LNCaP clone FGC (cell line): Measurements from ENCODE around the gene KLHL18.

ENCODE experiments used
- DNase-seq: peaks from one replicate; pipeline ENCODE4 v3.0.0-alpha.2; 2011; ENCODE audit warnings: low read depth
- H3K4me3 ChIP-seq: 2 replicates; pipeline ENCODE4 v1.5.1; 2011; ENCODE audit warnings: mild to moderate bottlenecking, low read depth, low read length, control low read depth
- CTCF ChIP-seq: IDR thresholded peaks from 2 replicates; pipeline ENCODE4 v1.5.1; 2012; ENCODE audit warnings: mild to moderate bottlenecking; ENCODE audit not compliant: control insufficient read depth, insufficient read depth; ENCODE audit errors: extremely low read depth

KLHL18 gene

GRCh38 chr3:47343471-47343971, 60.8 kb downstream of the KLHL18 start:
- no peak for DNase-seq
- no peak for TF ChIP-seq CTCF
- H3K4me3 ChIP-seq, result no peak overlapping the region

GRCh38 chr3:47344971-47345370, 62.2 kb downstream of the KLHL18 start:
- no peak for DNase-seq
- no peak for TF ChIP-seq CTCF
- H3K4me3 ChIP-seq, result no peak overlapping the region

- TF ChIP-seq CTCF, result no peak
- DNase-seq, result no peak
- H3K4me3 ChIP-seq, result no peak overlapping the region
Measured at GRCh38 chr3:47347217-47347801, 64.6 kb downstream of the KLHL18 start.

- no peak for DNase-seq
- TF ChIP-seq CTCF, result no peak
- no peak overlapping the region for H3K4me3 ChIP-seq
Measured at GRCh38 chr3:47348411-47349154, 65.8 kb downstream of the KLHL18 start.

- H3K4me3 ChIP-seq, result no peak overlapping the region
- TF ChIP-seq CTCF, result no peak
- DNase-seq, result no peak
Measured at GRCh38 chr3:47355010-47355409, 72.3 kb downstream of the KLHL18 start.

GRCh38 chr3:47356201-47356600, 73.5 kb downstream of the KLHL18 start:
- no peak overlapping the region for H3K4me3 ChIP-seq
- no peak for DNase-seq
- TF ChIP-seq CTCF, result no peak
